Spinal cord (tissue), 10 donors: Measurements from ENCODE around the gene BMP7. TPM values are rescaled to one million over a fixed set of nuclear protein-coding genes. Genes with fewer than 3 reads are reported as not detected.
A peak's percentile ranks its signal among the peaks of the same experiment; 100 is the strongest.

Source experiments
- DNase-seq, 6 donors: peaks; one replicate each; pipeline versions ENCODE4 v3.0.0 to v3.0.0-alpha.2; 2013 to 2015; ENCODE audit warnings: low spot score in 6 of 6, low read depth in 4 of 6
- H3K27ac ChIP-seq: one replicate; pipeline ENCODE4 v1.5.1; 2013; ENCODE audit warnings: low read depth, low read length, control low read depth
- H3K27me3 ChIP-seq: one replicate; pipeline ENCODE4 v1.6.1; 2013; ENCODE audit warnings: low read length; ENCODE audit not compliant: control insufficient read depth, insufficient read depth
- H3K36me3 ChIP-seq: one replicate; pipeline ENCODE4 v1.6.1; 2013; ENCODE audit warnings: low read length; ENCODE audit not compliant: control insufficient read depth, insufficient read depth
- H3K4me1 ChIP-seq: one replicate; pipeline ENCODE4 v1.6.1; 2013; ENCODE audit warnings: low read length; ENCODE audit not compliant: control insufficient read depth, insufficient read depth
- H3K4me3 ChIP-seq: one replicate; pipeline ENCODE4 v1.5.1; 2013; ENCODE audit warnings: low read depth, low read length, control low read depth
- H3K9me3 ChIP-seq: one replicate; pipeline ENCODE4 v1.6.1; 2013; ENCODE audit warnings: low read length; ENCODE audit not compliant: control insufficient read depth, insufficient read depth
- WGBS: methylation state at CpG from one replicate; pipeline ENCODE4 v1.1.5; 2013; ENCODE audit warnings: missing lambda C conversion rate; ENCODE audit not compliant: insufficient coverage; 5-methylcytosine and 5-hydroxymethylcytosine counted together
- polyA plus RNA-seq, 2 donors: library from polyadenylated mRNA; unstranded; fragments of 120-200 nt; gene quantifications; one replicate each; pipeline ENCODE4 v1.2.1, GENCODE V29; 2013; ENCODE audit not compliant: insufficient read length in 2 of 2
- total RNA-seq, 2 donors: library from RNA; depleted of rRNA in 1 of 2; stranded (reverse); fragments of 120-200 nt in 1 of 2; fragments of >200 nt in 1 of 2; gene quantifications; one replicate each; pipeline versions ENCODE4 v1.2.3 to v1.2.4, GENCODE V29; 2013 to 2014
- donor health status: healthy.

Gene BMP7
- total and polyA plus RNA-seq, 4 donors, result 25.4 to 67.9 (median 54.7) TPM

- no peak for DNase-seq
- 87% methylated on average over 15 of the region's 19 CpGs for WGBS
Measured at GRCh38 chr20:57183457-57184009, 82.9 kb downstream of the BMP7 start.

GRCh38 chr20:57181639-57182038 lies 84.8 kb downstream of the BMP7 start:
- H3K4me3 ChIP-seq, result no peak overlapping the region
- WGBS, result 74% methylated on average over 5 of the region's 7 CpGs

More at GRCh38 chr20:57183457-57184009, 82.9 kb downstream of the BMP7 start:
- H3K4me3 ChIP-seq, result no peak overlapping the region
- H3K27ac ChIP-seq, result no peak overlapping the region
- H3K36me3 ChIP-seq, result peaks cover 30% of the 10 kb centered on the region
- H3K4me1 ChIP-seq, result peaks cover 28% of the 10 kb centered on the region
- no peaks in the 10 kb centered on the region for H3K9me3 ChIP-seq
- H3K27me3 ChIP-seq, result no peaks in the 10 kb centered on the region

GRCh38 chr20:57180954-57181353 lies 85.5 kb downstream of the BMP7 start:
- peak in 1 of 6 donors; percentile 2 for DNase-seq
- WGBS, result 44% methylated on average over 5 of the region's 5 CpGs
- H3K4me1 ChIP-seq, result peaks cover 36% of the 10 kb centered on the region

More at GRCh38 chr20:57181639-57182038, 84.8 kb downstream of the BMP7 start:
- Histone ChIP-seq H3K27ac (no peak overlapping the region), H3K27me3 (no peaks in the 10 kb centered on the region), H3K4me1 (peaks cover 36% of the 10 kb centered on the region), H3K36me3 (peaks cover 42% of the 10 kb centered on the region), H3K9me3 (no peaks in the 10 kb centered on the region)
- no peak for DNase-seq

GRCh38 chr20:57180387-57180786 lies 86.1 kb downstream of the BMP7 start:
- Histone ChIP-seq H3K36me3 (peaks cover 45% of the 10 kb centered on the region), H3K4me1 (peaks cover 36% of the 10 kb centered on the region), H3K9me3 (no peaks in the 10 kb centered on the region), H3K27ac (no peak overlapping the region), H3K4me3 (no peak overlapping the region), H3K27me3 (no peaks in the 10 kb centered on the region)
- peak in 4 of 6 donors; percentile 1 to 62 (median 28) for DNase-seq
- WGBS, result 30% methylated on average over 2 of the region's 10 CpGs

More at GRCh38 chr20:57180954-57181353, 85.5 kb downstream of the BMP7 start:
- H3K36me3 ChIP-seq, result peaks cover 42% of the 10 kb centered on the region
- no peaks in the 10 kb centered on the region for H3K27me3 ChIP-seq
- no peaks in the 10 kb centered on the region for H3K9me3 ChIP-seq
- H3K27ac ChIP-seq, result no peak overlapping the region
- H3K4me3 ChIP-seq, result no peak overlapping the region

- no peaks in the 10 kb centered on the region for H3K9me3 ChIP-seq
- 61% methylated on average over 16 of the region's 20 CpGs for WGBS
Measured at GRCh38 chr20:57179265-57179664, 87.2 kb downstream of the BMP7 start.

GRCh38 chr20:57178582-57179111 lies 87.8 kb downstream of the BMP7 start:
- no peaks in the 10 kb centered on the region for H3K27me3 ChIP-seq
- H3K4me1 ChIP-seq, result peaks cover 36% of the 10 kb centered on the region
- H3K4me3 ChIP-seq, result no peak overlapping the region
- H3K27ac ChIP-seq, result no peak overlapping the region
- no peaks in the 10 kb centered on the region for H3K9me3 ChIP-seq
- 88% methylated on average over 7 of the region's 8 CpGs for WGBS
- DNase-seq, result no peak
- H3K36me3 ChIP-seq, result peaks cover 55% of the 10 kb centered on the region

More at GRCh38 chr20:57179265-57179664, 87.2 kb downstream of the BMP7 start:
- Histone ChIP-seq H3K27me3 (no peaks in the 10 kb centered on the region), H3K4me1 (peaks cover 36% of the 10 kb centered on the region), H3K27ac (no peak overlapping the region), H3K4me3 (no peak overlapping the region), H3K36me3 (peaks cover 52% of the 10 kb centered on the region)
- DNase-seq, result no peak

GRCh38 chr20:57177636-57178280 lies 88.7 kb downstream of the BMP7 start:
- Histone ChIP-seq H3K4me1 (peaks cover 36% of the 10 kb centered on the region), H3K36me3 (peaks cover 58% of the 10 kb centered on the region), H3K4me3 (no peak overlapping the region), H3K27ac (no peak overlapping the region), H3K9me3 (no peaks in the 10 kb centered on the region), H3K27me3 (no peaks in the 10 kb centered on the region)
- no peak for DNase-seq
- 94% methylated on average over 19 of the region's 19 CpGs for WGBS

- DNase-seq, result no peak
- no peak overlapping the region for H3K4me3 ChIP-seq
Measured at GRCh38 chr20:57176842-57177241, 89.6 kb downstream of the BMP7 start.

GRCh38 chr20:57175397-57176010 lies 90.9 kb downstream of the BMP7 start:
- DNase-seq, result no peak
- Histone ChIP-seq H3K36me3 (peaks cover 66% of the 10 kb centered on the region), H3K27me3 (no peaks in the 10 kb centered on the region), H3K27ac (no peak overlapping the region), H3K9me3 (no peaks in the 10 kb centered on the region), H3K4me1 (peaks cover 25% of the 10 kb centered on the region), H3K4me3 (no peak overlapping the region)
- WGBS, result 95% methylated on average over 5 of the region's 8 CpGs

More at GRCh38 chr20:57176842-57177241, 89.6 kb downstream of the BMP7 start:
- WGBS, result no CpG with 5 or more reads among the region's 2 CpGs
- peaks cover 36% of the 10 kb centered on the region for H3K4me1 ChIP-seq
- H3K27me3 ChIP-seq, result no peaks in the 10 kb centered on the region
- H3K36me3 ChIP-seq, result peaks cover 58% of the 10 kb centered on the region
- no peaks in the 10 kb centered on the region for H3K9me3 ChIP-seq
- H3K27ac ChIP-seq, result no peak overlapping the region
